Body of pancreas (tissue), 4 donors: ENCODE data around the gene EGR1.

ENCODE experiments used
- POLR2A ChIP-seq, 3 donors: fragments of 450-650 bp; IDR thresholded peaks; one replicate each; pipeline ENCODE4 v1.6.1; 2016; ENCODE audit warnings: antibody characterized with exemption in 3 of 3, mild to moderate bottlenecking in 2 of 3
- TF ChIP-seq, protein P1 (sequence below), 7 experiments: fragments of 450-650 bp in 4 of 7; fragments of 200-600 bp in 3 of 7; sonication (generic) in 3 of 7; IDR thresholded peaks; one replicate each; pipeline ENCODE4 v1.5.1; 2016 to 2019; ENCODE audit warnings: antibody characterized with exemption in 7 of 7

DNA sequence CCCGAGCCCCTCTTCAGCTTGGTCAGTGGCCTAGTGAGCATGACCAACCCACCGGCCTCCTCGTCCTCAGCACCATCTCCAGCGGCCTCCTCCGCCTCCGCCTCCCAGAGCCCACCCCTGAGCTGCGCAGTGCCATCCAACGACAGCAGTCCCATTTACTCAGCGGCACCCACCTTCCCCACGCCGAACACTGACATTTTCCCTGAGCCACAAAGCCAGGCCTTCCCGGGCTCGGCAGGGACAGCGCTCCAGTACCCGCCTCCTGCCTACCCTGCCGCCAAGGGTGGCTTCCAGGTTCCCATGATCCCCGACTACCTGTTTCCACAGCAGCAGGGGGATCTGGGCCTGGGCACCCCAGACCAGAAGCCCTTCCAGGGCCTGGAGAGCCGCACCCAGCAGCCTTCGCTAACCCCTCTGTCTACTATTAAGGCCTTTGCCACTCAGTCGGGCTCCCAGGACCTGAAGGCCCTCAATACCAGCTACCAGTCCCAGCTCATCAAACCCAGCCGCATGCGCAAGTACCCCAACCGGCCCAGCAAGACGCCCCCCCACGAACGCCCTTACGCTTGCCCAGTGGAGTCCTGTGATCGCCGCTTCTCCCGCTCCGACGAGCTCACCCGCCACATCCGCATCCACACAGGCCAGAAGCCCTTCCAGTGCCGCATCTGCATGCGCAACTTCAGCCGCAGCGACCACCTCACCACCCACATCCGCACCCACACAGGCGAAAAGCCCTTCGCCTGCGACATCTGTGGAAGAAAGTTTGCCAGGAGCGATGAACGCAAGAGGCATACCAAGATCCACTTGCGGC, 1.8 kb downstream of the EGR1 start:
- TF ChIP-seq, protein P1, sequence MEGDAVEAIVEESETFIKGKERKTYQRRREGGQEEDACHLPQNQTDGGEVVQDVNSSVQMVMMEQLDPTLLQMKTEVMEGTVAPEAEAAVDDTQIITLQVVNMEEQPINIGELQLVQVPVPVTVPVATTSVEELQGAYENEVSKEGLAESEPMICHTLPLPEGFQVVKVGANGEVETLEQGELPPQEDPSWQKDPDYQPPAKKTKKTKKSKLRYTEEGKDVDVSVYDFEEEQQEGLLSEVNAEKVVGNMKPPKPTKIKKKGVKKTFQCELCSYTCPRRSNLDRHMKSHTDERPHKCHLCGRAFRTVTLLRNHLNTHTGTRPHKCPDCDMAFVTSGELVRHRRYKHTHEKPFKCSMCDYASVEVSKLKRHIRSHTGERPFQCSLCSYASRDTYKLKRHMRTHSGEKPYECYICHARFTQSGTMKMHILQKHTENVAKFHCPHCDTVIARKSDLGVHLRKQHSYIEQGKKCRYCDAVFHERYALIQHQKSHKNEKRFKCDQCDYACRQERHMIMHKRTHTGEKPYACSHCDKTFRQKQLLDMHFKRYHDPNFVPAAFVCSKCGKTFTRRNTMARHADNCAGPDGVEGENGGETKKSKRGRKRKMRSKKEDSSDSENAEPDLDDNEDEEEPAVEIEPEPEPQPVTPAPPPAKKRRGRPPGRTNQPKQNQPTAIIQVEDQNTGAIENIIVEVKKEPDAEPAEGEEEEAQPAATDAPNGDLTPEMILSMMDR (IDR thresholded peaks at IDR 0.05) = no peak
- peak in 2 of 3 donors; percentile 3 to 41 for TF ChIP-seq POLR2A (IDR thresholded peaks at IDR 0.05)
